GM12864 (cell line): ENCODE measurements around the gene LMCD1.

Source experiments
- DNase-seq: peaks from one replicate; pipeline ENCODE4 v3.0.0-alpha.2; 2011; ENCODE audit warnings: low read depth
- H3K4me3 ChIP-seq: 2 replicates; pipeline ENCODE4 v1.5.1; 2011; ENCODE audit warnings: mild to moderate bottlenecking, low read depth, low read length, control low read depth
- TF ChIP-seq, protein P1 (sequence below): IDR thresholded peaks from 2 replicates; pipeline ENCODE4 v1.5.1; 2011; ENCODE audit warnings: low read depth, mild to moderate bottlenecking, moderate library complexity, low read length, control low read depth, inconsistent platforms; ENCODE audit errors: missing control alignments

Gene LMCD1

DNA sequence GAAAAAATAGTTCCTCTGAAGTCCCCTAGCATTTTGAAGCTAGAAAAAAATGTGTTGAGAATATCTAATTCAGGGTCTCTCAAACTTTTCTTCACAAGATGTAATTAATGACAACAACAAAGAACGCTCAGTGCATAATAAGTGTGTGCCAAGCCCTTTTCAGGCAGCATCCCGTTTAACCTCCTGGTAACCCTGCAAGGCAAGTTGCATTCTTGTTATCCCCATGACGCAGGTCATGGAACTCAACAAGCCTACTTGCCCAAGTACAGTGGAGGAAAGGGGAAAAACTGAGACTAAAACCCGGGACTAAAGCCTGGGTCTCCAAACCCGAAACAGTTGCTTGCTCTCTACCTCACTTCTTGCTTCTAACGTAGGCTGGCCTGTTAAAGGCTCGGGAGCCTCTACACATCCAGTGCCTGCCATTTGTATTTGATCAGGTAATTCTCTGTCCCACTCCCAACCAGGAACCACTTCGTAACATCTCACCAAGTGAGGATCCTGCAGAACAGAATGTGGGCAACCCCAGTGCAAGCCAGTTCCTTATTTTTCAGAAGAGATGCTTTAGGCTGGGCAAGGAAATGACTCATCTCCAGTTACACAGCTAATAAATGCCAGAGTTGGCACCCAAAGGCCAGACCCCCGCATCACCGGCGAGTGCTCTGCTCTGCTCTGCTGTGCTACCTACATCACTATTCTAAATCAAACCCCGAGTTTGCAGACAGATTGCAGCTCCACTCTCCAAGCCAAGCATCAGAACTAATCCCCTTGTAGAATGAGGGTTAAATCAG, 28.3 kb downstream of the LMCD1 start:
- TF ChIP-seq, protein P1, sequence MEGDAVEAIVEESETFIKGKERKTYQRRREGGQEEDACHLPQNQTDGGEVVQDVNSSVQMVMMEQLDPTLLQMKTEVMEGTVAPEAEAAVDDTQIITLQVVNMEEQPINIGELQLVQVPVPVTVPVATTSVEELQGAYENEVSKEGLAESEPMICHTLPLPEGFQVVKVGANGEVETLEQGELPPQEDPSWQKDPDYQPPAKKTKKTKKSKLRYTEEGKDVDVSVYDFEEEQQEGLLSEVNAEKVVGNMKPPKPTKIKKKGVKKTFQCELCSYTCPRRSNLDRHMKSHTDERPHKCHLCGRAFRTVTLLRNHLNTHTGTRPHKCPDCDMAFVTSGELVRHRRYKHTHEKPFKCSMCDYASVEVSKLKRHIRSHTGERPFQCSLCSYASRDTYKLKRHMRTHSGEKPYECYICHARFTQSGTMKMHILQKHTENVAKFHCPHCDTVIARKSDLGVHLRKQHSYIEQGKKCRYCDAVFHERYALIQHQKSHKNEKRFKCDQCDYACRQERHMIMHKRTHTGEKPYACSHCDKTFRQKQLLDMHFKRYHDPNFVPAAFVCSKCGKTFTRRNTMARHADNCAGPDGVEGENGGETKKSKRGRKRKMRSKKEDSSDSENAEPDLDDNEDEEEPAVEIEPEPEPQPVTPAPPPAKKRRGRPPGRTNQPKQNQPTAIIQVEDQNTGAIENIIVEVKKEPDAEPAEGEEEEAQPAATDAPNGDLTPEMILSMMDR, result no peak
- DNase-seq, result no peak
- no peak overlapping the region for H3K4me3 ChIP-seq

DNA sequence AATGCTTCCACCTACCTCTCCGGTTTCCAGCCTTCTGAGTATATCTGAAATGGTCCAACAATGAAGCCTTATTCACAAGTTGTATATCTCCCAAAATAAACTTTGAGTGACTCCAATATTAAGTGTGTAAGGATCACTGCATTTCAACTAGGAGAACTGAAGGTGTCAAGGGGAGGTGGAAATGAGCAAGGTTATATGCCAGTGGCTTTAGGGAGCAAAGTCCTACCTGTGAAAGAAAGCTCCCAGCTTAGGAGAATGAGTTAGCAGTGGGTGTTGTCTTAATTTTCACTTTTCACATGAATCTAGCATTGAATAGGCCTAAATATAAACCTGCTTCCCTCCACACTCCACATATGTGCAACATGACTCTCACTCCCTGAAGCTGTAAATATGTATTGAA, 29.0 kb downstream of the LMCD1 start:
- TF ChIP-seq, protein P1, result no peak
- no peak overlapping the region for H3K4me3 ChIP-seq
- no peak for DNase-seq

DNA sequence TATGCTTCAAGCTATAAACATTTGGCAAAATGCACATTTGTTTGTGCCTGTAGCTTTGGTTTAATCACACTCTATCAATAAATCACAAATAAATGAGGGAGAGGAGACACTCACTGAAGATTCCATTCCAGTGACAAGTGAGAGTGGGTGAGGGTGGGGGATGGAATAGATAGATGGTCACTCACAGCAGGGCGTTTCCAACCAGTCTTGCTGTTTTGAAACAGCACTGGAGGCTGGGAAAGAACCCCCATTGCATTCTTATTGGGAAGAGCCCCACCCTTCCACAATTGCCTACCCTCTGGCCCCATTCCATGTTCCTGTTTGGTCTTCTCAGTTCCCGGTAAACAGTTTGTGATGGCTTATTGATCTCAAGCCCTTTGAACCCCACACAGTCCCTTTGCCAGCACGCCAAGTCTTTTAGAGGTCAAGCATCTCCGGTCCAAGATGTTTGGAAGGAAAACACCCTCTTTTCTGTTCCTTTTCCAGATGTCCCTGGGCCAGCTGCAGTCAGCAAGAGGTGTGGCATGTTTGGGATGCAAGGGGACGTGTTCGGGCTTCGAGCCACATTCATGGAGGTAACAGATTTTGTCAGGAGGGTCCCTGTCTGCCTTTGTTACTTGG, 30.7 kb downstream of the LMCD1 start:
- TF ChIP-seq, protein P1, result no peak
- DNase-seq, result no peak

DNA sequence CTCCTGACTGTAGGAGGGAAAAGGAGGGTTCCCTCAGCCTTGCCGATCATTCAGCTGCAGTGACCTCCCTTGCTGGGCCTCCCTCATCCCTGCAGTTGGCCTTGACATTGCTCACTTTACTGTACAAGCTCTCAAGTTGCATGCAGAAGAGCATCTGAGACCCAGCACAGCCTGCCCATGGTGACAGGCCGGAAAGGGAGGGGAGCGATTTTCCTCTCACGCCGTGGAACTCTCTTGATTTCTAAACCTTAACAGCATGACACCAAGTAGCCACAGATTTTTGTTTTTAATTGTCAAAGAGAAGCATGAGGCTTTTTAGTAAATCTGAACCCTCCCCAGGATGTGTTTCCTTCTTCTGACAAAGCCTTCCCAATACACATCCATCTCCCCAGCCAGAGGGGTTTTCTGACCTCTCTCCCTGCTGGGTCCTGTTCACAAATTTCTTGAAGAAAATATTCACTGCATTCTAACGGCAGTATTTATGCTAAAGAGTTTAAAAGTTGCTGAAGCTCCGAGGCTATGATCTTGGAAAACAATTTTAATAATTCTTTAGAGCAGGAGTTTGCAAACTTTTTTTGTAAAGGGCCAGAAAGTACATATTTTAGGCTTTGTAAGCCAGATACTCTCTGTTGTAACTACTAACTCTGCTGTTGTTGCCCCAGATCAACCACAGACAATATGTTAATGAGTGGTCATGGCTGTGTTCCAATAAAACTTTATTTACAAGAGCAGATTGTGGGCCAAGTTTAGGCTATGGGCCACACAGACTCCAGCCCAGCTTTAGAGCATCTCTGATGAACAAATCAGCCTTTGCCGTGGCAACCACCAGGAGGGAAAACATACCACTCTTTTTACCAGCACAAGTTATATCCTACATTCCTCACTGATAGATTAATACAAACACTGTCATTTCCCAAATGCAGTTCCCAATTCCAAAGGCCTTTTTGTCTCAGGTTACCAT, 34.8 kb downstream of the LMCD1 start:
- TF ChIP-seq, protein P1, result no peak
- H3K4me3 ChIP-seq, result no peak overlapping the region
- DNase-seq, result no peak

More for the DNA sequence above, 30.7 kb downstream of the LMCD1 start:
- H3K4me3 ChIP-seq, result no peak overlapping the region

DNA sequence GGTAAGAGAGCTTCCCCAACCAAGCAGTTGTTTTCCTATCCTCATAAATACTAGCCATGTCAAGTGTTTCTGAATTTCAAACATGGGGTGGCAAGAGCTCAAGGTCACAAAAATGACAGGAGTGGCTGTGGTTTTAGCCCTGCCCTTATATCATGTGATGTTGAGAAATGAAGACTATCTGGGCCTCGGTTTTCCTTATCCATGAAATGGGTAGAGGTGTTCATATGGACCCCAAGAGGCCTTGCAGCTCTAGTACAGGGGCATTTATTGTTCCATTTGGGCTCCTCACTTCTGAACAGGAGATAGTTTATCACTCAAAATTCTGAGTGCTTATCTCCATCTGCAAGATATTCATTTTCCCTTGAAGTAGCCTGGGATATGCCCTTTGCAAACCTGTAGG, 35.8 kb downstream of the LMCD1 start:
- TF ChIP-seq, protein P1, result no peak
- H3K4me3 ChIP-seq, result no peak overlapping the region
- DNase-seq, result no peak

DNA sequence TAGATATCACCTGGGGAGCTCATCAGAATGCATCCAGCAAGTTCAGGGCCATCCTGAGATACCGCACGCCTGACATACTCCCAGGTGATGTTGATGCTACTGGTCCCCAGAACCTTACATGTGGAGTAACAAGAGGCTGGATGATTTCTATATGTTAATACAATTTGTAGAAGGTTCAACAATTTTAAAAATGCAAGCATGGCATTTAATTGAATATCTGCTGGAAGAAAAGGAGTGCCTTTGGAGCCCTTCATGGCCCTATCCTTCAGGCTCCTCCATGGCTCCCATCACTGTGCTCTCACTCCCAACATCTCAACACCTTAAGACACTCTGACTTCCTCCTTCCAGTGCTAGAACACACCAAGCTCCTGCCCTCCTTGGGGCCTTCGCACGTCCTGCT, 36.6 kb downstream of the LMCD1 start:
- no peak for DNase-seq
- H3K4me3 ChIP-seq, result no peak overlapping the region
- TF ChIP-seq, protein P1, result no peak
